ENCODE measurements around the gene EML2. TPM values are rescaled to one million over a fixed set of nuclear protein-coding genes. Genes with fewer than 3 reads are reported as not detected.
"Not testable (repeated sequence)": the region's sequence is repeated elsewhere in the genome, so short reads cannot be mapped to it uniquely, and the experiment has no call there.

EML2 gene
- total RNA-seq, 1 experiment from 2014 or later = 32.7 TPM

- TF ChIP-seq TCF7L2 (IDR thresholded peaks at IDR 0.05; ENCODE audit: low read depth, low read length) = no peak
- TF ChIP-seq REST (IDR thresholded peaks at IDR 0.05; ENCODE audit: insufficient read depth in 1 of 2, low read depth in 2 of 2, low read length in 1 of 2) = no peak
- TF ChIP-seq SIN3A (IDR thresholded peaks at IDR 0.05; ENCODE audit: borderline replicate concordance, insufficient read depth, low read depth, low read length) = no peak
- TF ChIP-seq CTCF (IDR thresholded peaks at IDR 0.05) = no peak
- no peak for TF ChIP-seq POLR2AphosphoS5 (IDR thresholded peaks at IDR 0.05; ENCODE audit: low read depth, low read length)
- no peaks in the 10 kb centered on the region for H3K9me3 ChIP-seq (ENCODE audit: control insufficient read depth, insufficient read depth, low read depth, low read length)
- intact Hi-C loops (cut with micrococcal nuclease; ENCODE audit: unreplicated experiment) = no loop called here
- DNase-seq (ENCODE audit: low read depth, low spot score) = no peak
- ATAC-seq = no peak
- no peak overlapping the region for H3K4me3 ChIP-seq (ENCODE audit: low read depth in 2 of 2, low read length in 2 of 2)
- ChIA-PET CTCF (interaction anchor here (0.7 kb wide), 1 partner anchor 52 kb away, joined by 6 read pairs; no protein-coding TSS in a partner anchor), POLR2A (no interaction called here)
- BruUV-seq (replicated peaks) = no TSS peak
- peaks cover 9% of the 10 kb centered on the region for H3K4me1 ChIP-seq (ENCODE audit: control insufficient read depth, insufficient read depth, low read length)
- H3K27ac ChIP-seq (ENCODE audit: low read length) = no peak overlapping the region
- no peaks in the 10 kb centered on the region for H3K27me3 ChIP-seq (ENCODE audit: control insufficient read depth, insufficient read depth, low read length)
- in situ Hi-C loops (cut with HindIII; ENCODE audit: low pct_unique_long_range_greater_than_20kb, low sequenced_read_pairs) = no loop called here
- no peaks in the 10 kb centered on the region; the same call in 1 of the 2 replicates for H3K36me3 ChIP-seq (ENCODE audit: control insufficient read depth, insufficient read depth, low read length)
Observed at GRCh38 chr19:45629704-45630103, 9.5 kb downstream of the EML2 start.

GRCh38 chr19:45628219-45628618 lies 11.0 kb downstream of the EML2 start:
- H3K9me3 ChIP-seq (ENCODE audit: control insufficient read depth, insufficient read depth, low read depth, low read length); intact Hi-C loops (cut with micrococcal nuclease; ENCODE audit: unreplicated experiment); H3K27me3 ChIP-seq (ENCODE audit: control insufficient read depth, insufficient read depth, low read length); H3K4me1 ChIP-seq (ENCODE audit: control insufficient read depth, insufficient read depth, low read length); CTCF ChIA-PET; H3K4me3 ChIP-seq (ENCODE audit: low read depth in 2 of 2, low read length in 2 of 2); BruUV-seq (replicated peaks); in situ Hi-C loops (cut with HindIII; ENCODE audit: low pct_unique_long_range_greater_than_20kb, low sequenced_read_pairs); ATAC-seq; DNase-seq (ENCODE audit: low read depth, low spot score); H3K36me3 ChIP-seq (ENCODE audit: control insufficient read depth, insufficient read depth, low read length); POLR2A ChIA-PET; H3K27ac ChIP-seq (ENCODE audit: low read length): not testable (repeated sequence)

- intact Hi-C loops (cut with micrococcal nuclease; ENCODE audit: unreplicated experiment) (no loop called here), in situ Hi-C loops (cut with HindIII; ENCODE audit: low pct_unique_long_range_greater_than_20kb, low sequenced_read_pairs) (no loop called here)
- no peaks in the 10 kb centered on the region for H3K9me3 ChIP-seq (ENCODE audit: control insufficient read depth, insufficient read depth, low read depth, low read length)
- H3K4me1 ChIP-seq (ENCODE audit: control insufficient read depth, insufficient read depth, low read length) = no peaks in the 10 kb centered on the region
- H3K27me3 ChIP-seq (ENCODE audit: control insufficient read depth, insufficient read depth, low read length) = no peaks in the 10 kb centered on the region
- BruUV-seq (replicated peaks) = TSS peak; percentile 73
- H3K4me3 ChIP-seq (ENCODE audit: low read depth in 2 of 2, low read length in 2 of 2) = no peak overlapping the region
- no peak for TF ChIP-seq CTCF (IDR thresholded peaks at IDR 0.05)
- TF ChIP-seq TCF7L2 (IDR thresholded peaks at IDR 0.05; ENCODE audit: low read depth, low read length) = no peak
- no peak for TF ChIP-seq REST (IDR thresholded peaks at IDR 0.05; ENCODE audit: insufficient read depth in 1 of 2, low read depth in 2 of 2, low read length in 1 of 2)
- TF ChIP-seq SIN3A (IDR thresholded peaks at IDR 0.05; ENCODE audit: borderline replicate concordance, insufficient read depth, low read depth, low read length) = no peak
- no peak for TF ChIP-seq POLR2AphosphoS5 (IDR thresholded peaks at IDR 0.05; ENCODE audit: low read depth, low read length)
- ATAC-seq = no peak
- no peak overlapping the region for H3K27ac ChIP-seq (ENCODE audit: low read length)
- POLR2A ChIA-PET = no interaction called here
- CTCF ChIA-PET = no interaction called here
- no peaks in the 10 kb centered on the region; the same call in 1 of the 2 replicates for H3K36me3 ChIP-seq (ENCODE audit: control insufficient read depth, insufficient read depth, low read length)
- no peak for DNase-seq (ENCODE audit: low read depth, low spot score)
Observed at GRCh38 chr19:45623984-45624383, 15.2 kb downstream of the EML2 start.

All from Panc1 (cell line).